HepG2 (cell line): ENCODE data around the gene TNFRSF25.
"Not testable (repeated sequence)": the region's sequence is repeated elsewhere in the genome, so short reads cannot be mapped to it uniquely, and the experiment has no call there.

Experiments used
- ATF1 ChIP-seq: IDR thresholded peaks from 2 replicates; pipeline ENCODE4 v1.6.1; 2016; ENCODE audit warnings: mild to moderate bottlenecking, control low read depth
- EP300 ChIP-seq, 3 experiments: sonication (generic) in 1 of 3; formaldehyde crosslinking in 1 of 3; IDR thresholded peaks; 2 replicates each; pipeline versions ENCODE4 v1.5.1 to v1.6.1; 2011 to 2020; ENCODE audit warnings: low read depth in 2 of 3, low read length in 2 of 3, borderline replicate concordance in 1 of 3, improper control_type of control experiment in 1 of 3, mild to moderate bottlenecking in 1 of 3, missing genetic modification reagents in 1 of 3, moderate library complexity in 1 of 3
- KDM5A ChIP-seq: fragments of 200-600 bp; sonication (generic); IDR thresholded peaks from 2 replicates; pipeline ENCODE4 v1.7.0; 2018; ENCODE audit warnings: antibody characterized with exemption, mild to moderate bottlenecking, low read length, borderline replicate concordance
- MLLT10 ChIP-seq: sonication (generic); formaldehyde crosslinking; IDR thresholded peaks from 2 replicates; pipeline ENCODE4 v1.4.0; 2020; ENCODE audit warnings: missing genetic modification reagents
- STAT5B ChIP-seq: sonication (generic); formaldehyde crosslinking; IDR thresholded peaks from 2 replicates; pipeline ENCODE4 v1.4.0; 2020; ENCODE audit warnings: missing genetic modification reagents
- TAF1 ChIP-seq: sonication (generic); formaldehyde crosslinking; IDR thresholded peaks from 2 replicates; pipeline ENCODE4 v1.4.0; 2020; ENCODE audit warnings: missing genetic modification reagents
- ZNF598 ChIP-seq: sonication (generic); formaldehyde crosslinking; IDR thresholded peaks from 2 replicates; pipeline ENCODE4 v1.5.1; 2020; ENCODE audit warnings: mild to moderate bottlenecking, missing genetic modification reagents, borderline replicate concordance
- TF ChIP-seq, protein P1 (sequence below): sonication (generic); formaldehyde crosslinking; conservative IDR thresholded peaks from 2 replicates; pipeline ENCODE4 v1.4.0; 2020; ENCODE audit warnings: missing genetic modification reagents
- TF ChIP-seq, protein P2 (sequence below): sonication (generic); formaldehyde crosslinking; IDR thresholded peaks from 2 replicates; pipeline ENCODE4 v1.5.0; 2020; ENCODE audit warnings: mild to moderate bottlenecking, missing genetic modification reagents, moderate library complexity
- TF ChIP-seq, protein P3 (sequence below): sonication (generic); formaldehyde crosslinking; IDR thresholded peaks from 2 replicates; pipeline ENCODE4 v1.8.0; 2022; ENCODE audit warnings: mild to moderate bottlenecking, missing genetic modification reagents, moderate library complexity
- TF ChIP-seq, protein P4 (sequence below): sonication (generic); formaldehyde crosslinking; IDR thresholded peaks from 2 replicates; pipeline ENCODE4 v1.8.1; 2023; ENCODE audit warnings: mild to moderate bottlenecking, inconsistent platforms, moderate library complexity, missing genetic modification reagents, borderline replicate concordance

DNA sequence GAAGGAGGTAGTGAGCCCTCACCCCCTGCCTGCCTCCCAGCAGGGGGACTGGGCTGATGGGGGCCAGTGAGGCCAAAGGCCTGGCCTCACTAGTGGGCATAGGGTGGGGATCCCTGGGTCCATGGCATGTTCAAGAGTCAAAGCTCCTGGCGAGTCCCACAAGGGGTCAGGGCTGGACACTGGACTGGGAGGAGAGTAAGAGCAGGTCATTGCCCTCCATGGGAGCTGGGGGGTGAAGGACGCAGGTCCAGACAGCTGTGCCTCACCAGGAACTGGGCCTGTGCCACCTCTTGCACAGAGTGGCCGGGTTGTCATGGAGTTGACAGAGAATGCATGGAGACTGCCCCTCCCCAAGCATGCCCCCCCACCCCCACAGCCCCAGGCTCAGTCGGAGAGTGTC, 20.0 kb downstream of the TNFRSF25 start:
- TF ChIP-seq, protein P1, sequence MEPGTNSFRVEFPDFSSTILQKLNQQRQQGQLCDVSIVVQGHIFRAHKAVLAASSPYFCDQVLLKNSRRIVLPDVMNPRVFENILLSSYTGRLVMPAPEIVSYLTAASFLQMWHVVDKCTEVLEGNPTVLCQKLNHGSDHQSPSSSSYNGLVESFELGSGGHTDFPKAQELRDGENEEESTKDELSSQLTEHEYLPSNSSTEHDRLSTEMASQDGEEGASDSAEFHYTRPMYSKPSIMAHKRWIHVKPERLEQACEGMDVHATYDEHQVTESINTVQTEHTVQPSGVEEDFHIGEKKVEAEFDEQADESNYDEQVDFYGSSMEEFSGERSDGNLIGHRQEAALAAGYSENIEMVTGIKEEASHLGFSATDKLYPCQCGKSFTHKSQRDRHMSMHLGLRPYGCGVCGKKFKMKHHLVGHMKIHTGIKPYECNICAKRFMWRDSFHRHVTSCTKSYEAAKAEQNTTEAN (CRISPR knock-in tag) = not testable (repeated sequence)
- TF ChIP-seq ATF1 (CRISPR knock-in tag); EP300 (IDR thresholded peaks at IDR 0.05; ENCODE audit: low read depth in 2 of 2, low read length in 2 of 2); EP300 (CRISPR knock-in tag; IDR thresholded peaks at IDR 0.05; ENCODE audit: borderline replicate concordance); KDM5A; MLLT10 (CRISPR knock-in tag); STAT5B (CRISPR knock-in tag); ZNF598; TAF1 (CRISPR knock-in tag): not testable (repeated sequence)
- TF ChIP-seq, protein P2, sequence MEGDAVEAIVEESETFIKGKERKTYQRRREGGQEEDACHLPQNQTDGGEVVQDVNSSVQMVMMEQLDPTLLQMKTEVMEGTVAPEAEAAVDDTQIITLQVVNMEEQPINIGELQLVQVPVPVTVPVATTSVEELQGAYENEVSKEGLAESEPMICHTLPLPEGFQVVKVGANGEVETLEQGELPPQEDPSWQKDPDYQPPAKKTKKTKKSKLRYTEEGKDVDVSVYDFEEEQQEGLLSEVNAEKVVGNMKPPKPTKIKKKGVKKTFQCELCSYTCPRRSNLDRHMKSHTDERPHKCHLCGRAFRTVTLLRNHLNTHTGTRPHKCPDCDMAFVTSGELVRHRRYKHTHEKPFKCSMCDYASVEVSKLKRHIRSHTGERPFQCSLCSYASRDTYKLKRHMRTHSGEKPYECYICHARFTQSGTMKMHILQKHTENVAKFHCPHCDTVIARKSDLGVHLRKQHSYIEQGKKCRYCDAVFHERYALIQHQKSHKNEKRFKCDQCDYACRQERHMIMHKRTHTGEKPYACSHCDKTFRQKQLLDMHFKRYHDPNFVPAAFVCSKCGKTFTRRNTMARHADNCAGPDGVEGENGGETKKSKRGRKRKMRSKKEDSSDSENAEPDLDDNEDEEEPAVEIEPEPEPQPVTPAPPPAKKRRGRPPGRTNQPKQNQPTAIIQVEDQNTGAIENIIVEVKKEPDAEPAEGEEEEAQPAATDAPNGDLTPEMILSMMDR (CRISPR knock-in tag) = peak; percentile 57
- TF ChIP-seq, protein P3, sequence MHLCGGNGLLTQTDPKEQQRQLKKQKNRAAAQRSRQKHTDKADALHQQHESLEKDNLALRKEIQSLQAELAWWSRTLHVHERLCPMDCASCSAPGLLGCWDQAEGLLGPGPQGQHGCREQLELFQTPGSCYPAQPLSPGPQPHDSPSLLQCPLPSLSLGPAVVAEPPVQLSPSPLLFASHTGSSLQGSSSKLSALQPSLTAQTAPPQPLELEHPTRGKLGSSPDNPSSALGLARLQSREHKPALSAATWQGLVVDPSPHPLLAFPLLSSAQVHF (CRISPR knock-in tag) = not testable (repeated sequence)
- TF ChIP-seq, protein P4, sequence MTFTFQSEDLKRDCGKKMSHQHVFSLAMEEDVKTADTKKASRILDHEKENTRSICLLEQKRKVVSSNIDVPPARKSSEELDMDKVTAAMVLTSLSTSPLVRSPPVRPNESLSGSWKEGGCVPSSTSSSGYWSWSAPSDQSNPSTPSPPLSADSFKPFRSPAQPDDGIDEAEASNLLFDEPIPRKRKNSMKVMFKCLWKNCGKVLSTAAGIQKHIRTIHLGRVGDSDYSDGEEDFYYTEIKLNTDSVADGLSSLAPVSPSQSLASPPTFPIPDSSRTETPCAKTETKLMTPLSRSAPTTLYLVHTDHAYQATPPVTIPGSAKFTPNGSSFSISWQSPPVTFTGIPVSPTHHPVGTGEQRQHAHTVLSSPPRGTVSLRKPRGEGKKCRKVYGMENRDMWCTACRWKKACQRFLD (CRISPR knock-in tag) = not testable (repeated sequence)
